HepG2 (cell line): ENCODE results near the gene CEP83. TPM values are rescaled to one million over a fixed set of nuclear protein-coding genes. Genes with fewer than 3 reads are reported as not detected.
A peak's percentile ranks its signal among the peaks of the same experiment; 100 is the strongest.

Experiments
- CREM ChIP-seq, 2 experiments: sonication (generic) in 1 of 2; formaldehyde crosslinking in 1 of 2; IDR thresholded peaks; 2 replicates each; pipeline versions ENCODE4 v1.4.0 to v1.6.1; 2016 to 2020; ENCODE audit warnings: antibody characterized with exemption in 1 of 2, mild to moderate bottlenecking in 1 of 2, missing genetic modification reagents in 1 of 2
- GTF3A ChIP-seq: sonication (generic); formaldehyde crosslinking; conservative IDR thresholded peaks from 2 replicates; pipeline ENCODE4 v1.4.0; 2020; ENCODE audit warnings: mild to moderate bottlenecking, missing genetic modification reagents
- KDM4B ChIP-seq: sonication (generic); formaldehyde crosslinking; IDR thresholded peaks from 2 replicates; pipeline ENCODE4 v1.4.0; 2020; ENCODE audit warnings: missing genetic modification reagents
- LCORL ChIP-seq, 2 experiments: fragments of 450-650 bp in 1 of 2; sonication (generic) in 1 of 2; formaldehyde crosslinking in 1 of 2; IDR thresholded peaks; 2 replicates each; pipeline versions ENCODE4 v1.5.0 to v1.6.1; 2017 to 2020; ENCODE audit warnings: antibody characterized with exemption in 1 of 2, missing genetic modification reagents in 1 of 2
- ZFP36 ChIP-seq: fragments of 150-350 bp; IDR thresholded peaks from 2 replicates; pipeline ENCODE4 v1.6.1; 2018; ENCODE audit warnings: borderline replicate concordance, low read length, low read depth; ENCODE audit not compliant: partially characterized antibody
- ZIK1 ChIP-seq: sonication (generic); formaldehyde crosslinking; IDR thresholded peaks from 2 replicates; pipeline ENCODE4 v1.5.0; 2020; ENCODE audit warnings: mild to moderate bottlenecking, low read depth, missing genetic modification reagents, borderline replicate concordance
- ZNF782 ChIP-seq: sonication (generic); formaldehyde crosslinking; IDR thresholded peaks from 2 replicates; pipeline ENCODE4 v1.4.0; 2020; ENCODE audit warnings: missing genetic modification reagents, mild to moderate bottlenecking, borderline replicate concordance
- polyA plus RNA-seq, 8 experiments: library from polyadenylated mRNA; depleted of rRNA in 3 of 8; stranded (reverse) in 7 of 8; unstranded in 1 of 8; fragments of >200 nt; fragmentation: Illumina TruSeq in 4 of 8; extraction: Trizol in 4 of 8; gene quantifications; 2 replicates each; pipeline versions ENCODE4 v1.2.1 to v1.2.3, GENCODE V29; 2011 to 2016; ENCODE audit warnings: low read depth in 4 of 8, missing spikeins in 1 of 8, mixed read lengths in 1 of 8; ENCODE audit not compliant: insufficient read depth in 1 of 8
- total RNA-seq, 5 experiments: library from RNA; depleted of rRNA; stranded (reverse); fragments of >200 nt; fragmentation: Illumina TruSeq; extraction: Trizol; gene quantifications; 2 replicates each; pipeline ENCODE4 v1.2.3, GENCODE V29; 2016; ENCODE audit warnings: low read depth in 1 of 5
- TF ChIP-seq, protein P1 (sequence below): sonication (generic); formaldehyde crosslinking; IDR thresholded peaks from 2 replicates; pipeline ENCODE4 v1.4.0; 2020; ENCODE audit warnings: mild to moderate bottlenecking, missing genetic modification reagents
- TF ChIP-seq, protein P2 (sequence below): sonication (generic); formaldehyde crosslinking; IDR thresholded peaks from 2 replicates; pipeline ENCODE4 v1.4.0; 2020; ENCODE audit warnings: missing genetic modification reagents
- TF ChIP-seq, protein P3 (sequence below): sonication (generic); formaldehyde crosslinking; IDR thresholded peaks from 2 replicates; pipeline ENCODE4 v1.5.1; 2020; ENCODE audit warnings: mild to moderate bottlenecking, moderate library complexity, missing genetic modification reagents
- TF ChIP-seq, protein P4 (sequence below): sonication (generic); formaldehyde crosslinking; IDR thresholded peaks from 2 replicates; pipeline ENCODE4 v1.4.0; 2020; ENCODE audit warnings: mild to moderate bottlenecking, missing genetic modification reagents, borderline replicate concordance

Gene CEP83
- total and polyA plus RNA-seq, 2 of the 13 experiments (the other 11 are each of a cell fraction or from before 2014, with no cell fraction given), result 6.2 to 19.2 TPM

GRCh38 chr12:94458877-94459727 is 565 bp downstream of the CEP83 start (continued):
- TF ChIP-seq, protein P1, sequence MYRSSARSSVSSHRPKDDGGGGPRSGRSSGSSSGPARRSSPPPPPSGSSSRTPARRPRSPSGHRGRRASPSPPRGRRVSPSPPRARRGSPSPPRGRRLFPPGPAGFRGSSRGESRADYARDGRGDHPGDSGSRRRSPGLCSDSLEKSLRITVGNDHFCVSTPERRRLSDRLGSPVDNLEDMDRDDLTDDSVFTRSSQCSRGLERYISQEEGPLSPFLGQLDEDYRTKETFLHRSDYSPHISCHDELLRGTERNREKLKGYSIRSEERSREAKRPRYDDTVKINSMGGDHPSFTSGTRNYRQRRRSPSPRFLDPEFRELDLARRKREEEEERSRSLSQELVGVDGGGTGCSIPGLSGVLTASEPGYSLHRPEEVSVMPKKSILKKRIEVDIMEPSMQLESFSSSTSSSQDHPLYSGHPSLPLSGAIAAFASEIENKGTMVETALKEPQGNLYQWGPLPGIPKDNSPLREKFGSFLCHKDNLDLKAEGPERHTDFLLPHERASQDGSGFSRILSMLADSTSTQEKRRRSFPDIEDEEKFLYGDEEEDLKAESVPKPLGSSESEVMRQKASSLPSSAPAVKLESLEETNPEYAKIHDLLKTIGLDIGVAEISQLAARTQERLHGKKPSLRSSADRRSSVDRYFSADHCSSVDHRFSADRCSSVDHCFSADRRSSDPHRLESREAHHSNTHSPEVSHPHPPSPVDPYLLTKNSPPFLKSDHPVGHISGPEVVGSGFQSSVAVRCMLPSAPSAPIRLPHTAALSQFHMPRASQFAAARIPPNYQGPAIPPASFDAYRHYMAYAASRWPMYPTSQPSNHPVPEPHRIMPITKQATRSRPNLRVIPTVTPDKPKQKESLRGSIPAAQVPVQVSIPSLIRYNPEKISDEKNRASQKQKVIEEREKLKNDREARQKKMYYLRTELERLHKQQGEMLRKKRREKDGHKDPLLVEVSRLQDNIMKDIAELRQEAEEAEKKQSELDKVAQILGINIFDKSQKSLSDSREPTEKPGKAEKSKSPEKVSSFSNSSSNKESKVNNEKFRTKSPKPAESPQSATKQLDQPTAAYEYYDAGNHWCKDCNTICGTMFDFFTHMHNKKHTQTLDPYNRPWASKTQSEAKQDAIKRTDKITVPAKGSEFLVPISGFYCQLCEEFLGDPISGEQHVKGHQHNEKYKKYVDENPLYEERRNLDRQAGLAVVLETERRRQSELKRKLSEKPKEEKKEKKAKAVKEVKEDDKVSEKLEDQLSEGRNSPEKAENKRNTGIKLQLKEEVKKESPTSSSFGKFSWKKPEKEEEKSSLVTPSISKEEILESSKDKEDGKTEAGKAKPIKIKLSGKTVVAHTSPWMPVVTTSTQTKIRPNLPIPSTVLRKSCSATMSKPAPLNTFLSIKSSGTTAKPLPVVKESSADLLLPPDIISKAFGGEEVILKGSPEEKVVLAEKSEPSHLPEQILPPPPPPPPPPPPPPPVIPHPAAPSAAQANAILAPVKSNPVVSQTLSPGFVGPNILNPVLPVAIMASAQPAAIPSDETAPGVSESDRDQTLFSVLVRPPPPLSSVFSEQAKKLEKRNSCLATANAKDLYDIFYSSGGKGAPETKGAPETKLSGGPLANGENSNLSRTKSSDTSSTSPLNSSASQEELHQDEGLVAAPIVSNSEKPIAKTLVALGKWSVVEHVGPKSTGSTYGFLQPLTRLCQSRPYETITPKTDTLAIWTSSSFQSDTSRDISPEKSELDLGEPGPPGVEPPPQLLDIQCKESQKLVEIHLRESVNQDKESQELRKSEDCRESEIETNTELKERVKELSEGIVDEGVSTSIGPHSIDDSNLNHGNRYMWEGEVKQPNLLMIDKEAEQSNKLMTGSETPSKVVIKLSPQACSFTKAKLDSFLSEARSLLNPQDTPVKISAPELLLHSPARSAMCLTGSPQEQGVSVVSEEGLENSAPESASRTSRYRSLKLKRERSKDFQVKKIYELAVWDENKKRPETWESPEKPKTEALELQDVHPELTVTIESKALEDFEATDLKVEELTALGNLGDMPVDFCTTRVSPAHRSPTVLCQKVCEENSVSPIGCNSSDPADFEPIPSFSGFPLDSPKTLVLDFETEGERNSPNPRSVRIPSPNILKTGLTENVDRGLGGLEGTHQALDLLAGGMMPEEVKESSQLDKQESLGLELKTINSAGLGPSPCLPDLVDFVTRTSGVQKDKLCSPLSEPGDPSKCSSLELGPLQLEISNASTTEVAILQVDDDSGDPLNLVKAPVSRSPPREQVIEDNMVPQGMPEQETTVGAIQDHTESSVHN (CRISPR knock-in tag), result no peak
- TF ChIP-seq ZFP36, result no peak
- TF ChIP-seq ZNF782 (CRISPR knock-in tag), result peak; percentile 76; the same call in 1 of the 2 replicates
- TF ChIP-seq LCORL (IDR thresholded peaks at IDR 0.05), result no peak
- TF ChIP-seq LCORL (CRISPR knock-in tag; IDR thresholded peaks at IDR 0.05), result 0 out of 2 replicates have a peak, but pooled peaks have one; percentile 29
- TF ChIP-seq, protein P2, sequence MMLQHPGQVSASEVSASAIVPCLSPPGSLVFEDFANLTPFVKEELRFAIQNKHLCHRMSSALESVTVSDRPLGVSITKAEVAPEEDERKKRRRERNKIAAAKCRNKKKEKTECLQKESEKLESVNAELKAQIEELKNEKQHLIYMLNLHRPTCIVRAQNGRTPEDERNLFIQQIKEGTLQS (CRISPR knock-in tag), result no peak
- TF ChIP-seq ZIK1, result no peak
- TF ChIP-seq KDM4B (CRISPR knock-in tag), result no peak
- TF ChIP-seq GTF3A (CRISPR knock-in tag), result peak; percentile 83; the same call in 1 of the 2 replicates
- TF ChIP-seq, protein P3, sequence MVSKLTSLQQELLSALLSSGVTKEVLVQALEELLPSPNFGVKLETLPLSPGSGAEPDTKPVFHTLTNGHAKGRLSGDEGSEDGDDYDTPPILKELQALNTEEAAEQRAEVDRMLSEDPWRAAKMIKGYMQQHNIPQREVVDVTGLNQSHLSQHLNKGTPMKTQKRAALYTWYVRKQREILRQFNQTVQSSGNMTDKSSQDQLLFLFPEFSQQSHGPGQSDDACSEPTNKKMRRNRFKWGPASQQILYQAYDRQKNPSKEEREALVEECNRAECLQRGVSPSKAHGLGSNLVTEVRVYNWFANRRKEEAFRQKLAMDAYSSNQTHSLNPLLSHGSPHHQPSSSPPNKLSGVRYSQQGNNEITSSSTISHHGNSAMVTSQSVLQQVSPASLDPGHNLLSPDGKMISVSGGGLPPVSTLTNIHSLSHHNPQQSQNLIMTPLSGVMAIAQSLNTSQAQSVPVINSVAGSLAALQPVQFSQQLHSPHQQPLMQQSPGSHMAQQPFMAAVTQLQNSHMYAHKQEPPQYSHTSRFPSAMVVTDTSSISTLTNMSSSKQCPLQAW (CRISPR knock-in tag), result no peak
- TF ChIP-seq CREM (IDR thresholded peaks at IDR 0.05), result no peak
- no peak for TF ChIP-seq CREM (CRISPR knock-in tag; IDR thresholded peaks at IDR 0.05)
- TF ChIP-seq, protein P4, sequence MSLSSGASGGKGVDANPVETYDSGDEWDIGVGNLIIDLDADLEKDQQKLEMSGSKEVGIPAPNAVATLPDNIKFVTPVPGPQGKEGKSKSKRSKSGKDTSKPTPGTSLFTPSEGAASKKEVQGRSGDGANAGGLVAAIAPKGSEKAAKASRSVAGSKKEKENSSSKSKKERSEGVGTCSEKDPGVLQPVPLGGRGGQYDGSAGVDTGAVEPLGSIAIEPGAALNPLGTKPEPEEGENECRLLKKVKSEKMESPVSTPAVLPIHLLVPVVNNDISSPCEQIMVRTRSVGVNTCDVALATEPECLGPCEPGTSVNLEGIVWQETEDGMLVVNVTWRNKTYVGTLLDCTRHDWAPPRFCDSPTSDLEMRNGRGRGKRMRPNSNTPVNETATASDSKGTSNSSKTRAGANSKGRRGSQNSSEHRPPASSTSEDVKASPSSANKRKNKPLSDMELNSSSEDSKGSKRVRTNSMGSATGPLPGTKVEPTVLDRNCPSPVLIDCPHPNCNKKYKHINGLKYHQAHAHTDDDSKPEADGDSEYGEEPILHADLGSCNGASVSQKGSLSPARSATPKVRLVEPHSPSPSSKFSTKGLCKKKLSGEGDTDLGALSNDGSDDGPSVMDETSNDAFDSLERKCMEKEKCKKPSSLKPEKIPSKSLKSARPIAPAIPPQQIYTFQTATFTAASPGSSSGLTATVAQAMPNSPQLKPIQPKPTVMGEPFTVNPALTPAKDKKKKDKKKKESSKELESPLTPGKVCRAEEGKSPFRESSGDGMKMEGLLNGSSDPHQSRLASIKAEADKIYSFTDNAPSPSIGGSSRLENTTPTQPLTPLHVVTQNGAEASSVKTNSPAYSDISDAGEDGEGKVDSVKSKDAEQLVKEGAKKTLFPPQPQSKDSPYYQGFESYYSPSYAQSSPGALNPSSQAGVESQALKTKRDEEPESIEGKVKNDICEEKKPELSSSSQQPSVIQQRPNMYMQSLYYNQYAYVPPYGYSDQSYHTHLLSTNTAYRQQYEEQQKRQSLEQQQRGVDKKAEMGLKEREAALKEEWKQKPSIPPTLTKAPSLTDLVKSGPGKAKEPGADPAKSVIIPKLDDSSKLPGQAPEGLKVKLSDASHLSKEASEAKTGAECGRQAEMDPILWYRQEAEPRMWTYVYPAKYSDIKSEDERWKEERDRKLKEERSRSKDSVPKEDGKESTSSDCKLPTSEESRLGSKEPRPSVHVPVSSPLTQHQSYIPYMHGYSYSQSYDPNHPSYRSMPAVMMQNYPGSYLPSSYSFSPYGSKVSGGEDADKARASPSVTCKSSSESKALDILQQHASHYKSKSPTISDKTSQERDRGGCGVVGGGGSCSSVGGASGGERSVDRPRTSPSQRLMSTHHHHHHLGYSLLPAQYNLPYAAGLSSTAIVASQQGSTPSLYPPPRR, result peak; percentile 64
